Esophagus muscularis mucosa (tissue), 4 donors: ENCODE data around the gene DGKD. TPM values are rescaled to one million over a fixed set of nuclear protein-coding genes. Genes with fewer than 3 reads are reported as not detected.

Experiments used
- DNase-seq: peaks from one replicate; pipeline ENCODE4 v3.0.0-alpha.2; 2017; ENCODE audit errors: extremely low spot score
- H3K27ac ChIP-seq, 4 donors: fragments of 200-600 bp; sonication (generic); replicated peaks in 1 of 4; 1 replicate in 3 of 4; 2 replicates in 1 of 4; pipeline ENCODE4 v1.5.1; 2016 to 2019; ENCODE audit warnings: mild to moderate bottlenecking in 1 of 4
- H3K27me3 ChIP-seq, 4 donors: fragments of 200-600 bp; sonication (generic); one replicate each; pipeline versions ENCODE4 v1.5.1 to v1.6.0; 2016 to 2019
- H3K36me3 ChIP-seq, 4 donors: fragments of 200-600 bp; sonication (generic); one replicate each; pipeline ENCODE4 v1.5.1; 2016 to 2019
- H3K4me1 ChIP-seq, 4 donors: fragments of 200-600 bp; sonication (generic); one replicate each; pipeline ENCODE4 v1.5.1; 2016 to 2019
- H3K4me3 ChIP-seq, 4 donors: fragments of 200-600 bp; sonication (generic); 1 replicate in 2 of 4; 2 replicates in 2 of 4; pipeline ENCODE4 v1.5.1; 2016 to 2019; ENCODE audit warnings: mild to moderate bottlenecking in 4 of 4, moderate library complexity in 1 of 4
- H3K9me3 ChIP-seq, 4 donors: fragments of 200-600 bp; sonication (generic); 1 replicate in 3 of 4; 2 replicates in 1 of 4; pipeline ENCODE4 v1.5.1; 2016 to 2019
- EP300 ChIP-seq: sonication (generic); formaldehyde crosslinking; IDR thresholded peaks from one replicate; pipeline ENCODE4 v1.6.1; 2017; ENCODE audit warnings: antibody characterized with exemption
- POLR2A ChIP-seq: fragments of 450-650 bp; IDR thresholded peaks from one replicate; pipeline ENCODE4 v1.6.1; 2017; ENCODE audit warnings: antibody characterized with exemption, moderate library complexity, mild to moderate bottlenecking, low read depth
- POLR2AphosphoS5 ChIP-seq, 2 donors: sonication (generic); formaldehyde crosslinking; IDR thresholded peaks; one replicate each; pipeline ENCODE4 v1.6.1; 2017; ENCODE audit warnings: antibody characterized with exemption in 2 of 2
- WGBS: methylation state at CpG from one replicate; pipeline ENCODE4 v1.1.5; 2018; 5-methylcytosine and 5-hydroxymethylcytosine counted together
- intact Hi-C: fragments of 100-400 bp; cut with DNase I; formaldehyde crosslinking; loops from one replicate; pipeline ENCODE4 v1.15.1; 2023
- total RNA-seq, 4 donors: library from RNA; depleted of rRNA; stranded (reverse); fragments of >200 nt; gene quantifications; one replicate each; pipeline versions ENCODE4 v1.1.0 to v1.2.1, GENCODE V29; 2016
- TF ChIP-seq, protein P1 (sequence below), 3 experiments: fragments of 200-600 bp in 2 of 3; fragments of 450-650 bp in 1 of 3; sonication (generic) in 2 of 3; IDR thresholded peaks; one replicate each; pipeline ENCODE4 v1.5.1; 2017 to 2019; ENCODE audit warnings: antibody characterized with exemption in 3 of 3, mild to moderate bottlenecking in 2 of 3, moderate library complexity in 1 of 3

DGKD gene
- total RNA-seq, 4 donors from 2014 or later = 11.6 to 16.1 (median 13.3) TPM

DNA sequence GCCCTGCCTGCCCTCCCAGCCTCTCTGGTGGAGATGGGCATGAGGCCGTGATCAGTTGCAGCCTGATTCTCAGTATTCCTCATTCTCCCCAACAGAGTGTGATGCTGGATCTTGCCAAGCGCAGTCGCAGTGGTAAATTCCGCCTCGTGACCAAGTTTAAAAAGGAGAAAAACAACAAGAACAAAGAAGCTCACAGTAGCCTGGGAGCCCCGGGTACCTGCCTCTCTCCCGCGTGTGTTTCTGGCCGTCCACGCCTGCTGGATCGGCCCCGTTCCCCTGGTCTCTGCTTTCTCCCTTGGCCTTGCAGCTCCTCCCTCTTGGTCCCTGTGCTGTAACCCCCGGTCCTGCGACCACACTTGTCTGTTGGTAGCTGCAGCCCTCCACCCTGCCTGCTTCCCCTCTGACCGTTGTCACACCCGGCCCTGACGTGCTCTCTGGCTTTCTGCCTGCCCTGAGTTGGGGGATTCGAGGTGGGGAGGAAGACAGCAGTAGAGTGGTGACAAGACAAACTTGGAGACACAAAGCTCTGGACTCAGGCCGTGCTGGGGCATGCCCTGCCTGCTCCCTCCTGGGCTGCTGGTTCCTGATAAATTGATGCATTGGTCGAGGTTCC is 112.8 kb downstream of the DGKD start:
- no peaks in the 10 kb centered on the region for H3K27me3 ChIP-seq
- H3K27ac ChIP-seq = no peak overlapping the region
- peaks cover 14 to 29% (median 22%) of the 10 kb centered on the region in 4 donors for H3K4me1 ChIP-seq
- intact Hi-C loops = no loop called here
- H3K4me3 ChIP-seq = no peak overlapping the region
- no peak for DNase-seq
- H3K9me3 ChIP-seq = no peaks in the 10 kb centered on the region
- TF ChIP-seq EP300 = no peak
- TF ChIP-seq POLR2A = no peak
- no peak for TF ChIP-seq POLR2AphosphoS5 (IDR thresholded peaks at IDR 0.05)
- TF ChIP-seq, protein P1, sequence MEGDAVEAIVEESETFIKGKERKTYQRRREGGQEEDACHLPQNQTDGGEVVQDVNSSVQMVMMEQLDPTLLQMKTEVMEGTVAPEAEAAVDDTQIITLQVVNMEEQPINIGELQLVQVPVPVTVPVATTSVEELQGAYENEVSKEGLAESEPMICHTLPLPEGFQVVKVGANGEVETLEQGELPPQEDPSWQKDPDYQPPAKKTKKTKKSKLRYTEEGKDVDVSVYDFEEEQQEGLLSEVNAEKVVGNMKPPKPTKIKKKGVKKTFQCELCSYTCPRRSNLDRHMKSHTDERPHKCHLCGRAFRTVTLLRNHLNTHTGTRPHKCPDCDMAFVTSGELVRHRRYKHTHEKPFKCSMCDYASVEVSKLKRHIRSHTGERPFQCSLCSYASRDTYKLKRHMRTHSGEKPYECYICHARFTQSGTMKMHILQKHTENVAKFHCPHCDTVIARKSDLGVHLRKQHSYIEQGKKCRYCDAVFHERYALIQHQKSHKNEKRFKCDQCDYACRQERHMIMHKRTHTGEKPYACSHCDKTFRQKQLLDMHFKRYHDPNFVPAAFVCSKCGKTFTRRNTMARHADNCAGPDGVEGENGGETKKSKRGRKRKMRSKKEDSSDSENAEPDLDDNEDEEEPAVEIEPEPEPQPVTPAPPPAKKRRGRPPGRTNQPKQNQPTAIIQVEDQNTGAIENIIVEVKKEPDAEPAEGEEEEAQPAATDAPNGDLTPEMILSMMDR (IDR thresholded peaks at IDR 0.05) = no peak
- H3K36me3 ChIP-seq = peaks cover 27 to 92% (median 65%) of the 10 kb centered on the region in 4 donors
- 90% methylated on average over 20 of the region's 20 CpGs for WGBS

DNA sequence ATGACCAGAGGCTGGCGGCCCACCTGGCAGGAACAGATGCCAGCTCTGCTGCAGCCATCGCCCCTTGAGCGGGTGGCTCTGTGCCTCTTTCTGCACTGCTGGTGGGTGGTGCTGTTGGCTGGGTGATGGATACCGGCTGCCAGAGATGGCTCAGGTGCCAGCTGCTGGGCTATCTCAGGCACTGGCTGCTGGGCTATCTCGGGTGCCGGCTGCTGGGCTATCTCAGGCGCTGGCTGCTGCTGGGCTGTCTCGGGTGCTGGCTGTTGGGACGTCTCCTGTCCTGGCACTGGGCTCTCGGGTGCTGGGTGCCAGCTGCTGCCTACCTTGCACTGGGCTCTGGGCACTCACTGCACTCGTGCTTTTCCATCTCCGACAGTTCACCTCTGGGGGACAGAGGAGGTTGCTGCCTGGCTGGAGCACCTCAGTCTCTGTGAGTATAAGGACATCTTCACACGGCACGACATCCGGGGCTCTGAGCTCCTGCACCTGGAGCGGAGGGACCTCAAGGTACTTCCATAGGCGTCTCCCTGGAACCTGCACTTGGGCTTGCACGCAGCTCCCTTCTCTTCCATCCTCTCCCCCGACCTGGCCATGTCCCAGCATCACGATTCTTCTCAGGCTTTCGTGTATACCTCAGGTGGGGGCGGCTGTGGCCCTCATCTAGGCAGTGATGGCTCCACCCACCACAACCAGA is 113.9 kb downstream of the DGKD start:
- TF ChIP-seq EP300 (no peak), POLR2AphosphoS5 (IDR thresholded peaks at IDR 0.05) (no peak), POLR2A (no peak)
- TF ChIP-seq, protein P1 (IDR thresholded peaks at IDR 0.05) = no peak
- intact Hi-C loops = no loop called here
- H3K27ac ChIP-seq = no peak overlapping the region
- H3K4me3 ChIP-seq = no peak overlapping the region
- H3K4me1 ChIP-seq = peaks cover 14 to 29% (median 22%) of the 10 kb centered on the region in 4 donors
- H3K36me3 ChIP-seq = peaks cover 17 to 92% (median 54%) of the 10 kb centered on the region in 4 donors
- no peaks in the 10 kb centered on the region for H3K9me3 ChIP-seq
- H3K27me3 ChIP-seq = no peaks in the 10 kb centered on the region
- 91% methylated on average over 17 of the region's 22 CpGs for WGBS
- no peak for DNase-seq

DNA sequence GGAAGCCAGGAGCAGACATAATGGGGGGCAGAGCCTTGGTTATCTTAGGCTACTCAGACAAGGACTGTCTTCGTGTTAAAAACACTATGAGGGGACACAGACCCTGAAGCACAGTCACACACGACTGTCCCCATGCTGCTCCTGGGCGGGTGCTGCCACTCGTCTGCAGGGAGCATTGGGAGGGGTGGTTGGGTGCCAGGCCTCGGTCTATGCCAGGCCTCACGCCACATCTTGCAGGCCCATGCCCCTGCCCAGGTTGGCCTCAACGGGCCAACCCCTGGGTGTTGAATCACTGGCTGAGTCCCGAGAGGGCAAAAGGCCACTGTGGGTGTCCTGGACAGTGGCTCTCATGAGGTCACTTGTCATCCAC is 114.4 kb downstream of the DGKD start:
- no peak overlapping the region for H3K4me3 ChIP-seq
- TF ChIP-seq EP300 (no peak), POLR2AphosphoS5 (IDR thresholded peaks at IDR 0.05) (no peak), POLR2A (no peak)
- TF ChIP-seq, protein P1 (IDR thresholded peaks at IDR 0.05) = no peak
- H3K27ac ChIP-seq = peak overlapping the region in 2 of 4 donors; percentile 66 to 69
- no peak for DNase-seq
- no peaks in the 10 kb centered on the region for H3K27me3 ChIP-seq
- H3K4me1 ChIP-seq = peaks cover 14 to 29% (median 22%) of the 10 kb centered on the region in 4 donors
- H3K36me3 ChIP-seq = peaks cover 15 to 91% (median 52%) of the 10 kb centered on the region in 4 donors
- intact Hi-C loops = no loop called here
- no peaks in the 10 kb centered on the region for H3K9me3 ChIP-seq
- WGBS = 100% methylated on average over 4 of the region's 8 CpGs

DNA sequence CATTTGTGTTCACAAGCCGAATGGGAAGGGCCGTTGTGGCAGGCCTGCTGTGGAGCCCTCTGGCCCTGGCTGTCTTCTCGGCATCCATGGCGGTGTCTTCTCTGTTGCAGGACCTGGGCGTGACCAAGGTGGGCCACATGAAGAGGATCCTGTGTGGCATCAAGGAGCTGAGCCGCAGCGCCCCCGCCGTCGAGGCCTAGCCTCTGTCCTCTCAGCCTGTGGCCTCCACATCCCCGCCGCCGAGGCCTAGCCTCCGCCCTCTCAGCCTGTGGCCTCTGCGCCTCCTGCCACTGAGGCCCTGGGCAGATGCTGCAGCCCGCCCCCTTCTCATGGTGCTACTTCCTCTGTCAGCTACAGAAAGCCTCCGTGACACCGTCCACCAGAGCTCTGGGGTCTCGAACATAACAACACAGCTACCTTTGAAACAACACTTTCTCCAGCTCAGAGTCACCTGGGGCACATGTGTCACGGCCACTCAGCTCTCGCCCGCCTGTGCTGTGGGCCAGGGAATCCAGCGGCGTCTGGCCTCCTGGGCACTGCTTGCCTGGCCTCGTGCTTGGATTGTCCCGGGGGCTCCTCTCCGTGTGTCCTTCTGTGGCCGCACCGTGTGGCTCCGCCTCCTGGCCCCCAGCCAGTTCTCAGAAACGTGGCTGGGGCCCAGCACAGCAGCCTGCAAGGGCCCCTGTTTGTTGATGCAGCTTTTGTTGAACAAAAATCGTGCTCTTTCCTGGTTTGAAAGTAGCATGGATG is 115.1 kb downstream of the DGKD start:
- no peak for DNase-seq
- 74% methylated on average over 28 of the region's 32 CpGs for WGBS
- no peaks in the 10 kb centered on the region for H3K27me3 ChIP-seq
- TF ChIP-seq EP300 = no peak
- TF ChIP-seq, protein P1 (IDR thresholded peaks at IDR 0.05) = no peak
- no peak for TF ChIP-seq POLR2A
- no peak for TF ChIP-seq POLR2AphosphoS5 (IDR thresholded peaks at IDR 0.05)
- peak overlapping the region; percentile 11 to 23 (median 18) for H3K4me3 ChIP-seq
- H3K36me3 ChIP-seq = peaks cover 8 to 84% (median 49%) of the 10 kb centered on the region in 4 donors
- intact Hi-C loops = no loop called here
- peak overlapping the region; percentile 39 to 71 (median 68) for H3K27ac ChIP-seq
- H3K9me3 ChIP-seq = no peaks in the 10 kb centered on the region
- peaks cover 14 to 29% (median 22%) of the 10 kb centered on the region in 4 donors for H3K4me1 ChIP-seq
